AG04450 (cell line): Measurements from ENCODE around the gene KCNK3. TPM values are rescaled to one million over a fixed set of nuclear protein-coding genes. Genes with fewer than 3 reads are reported as not detected.
A peak's percentile ranks its signal among the peaks of the same experiment; 100 is the strongest.

ENCODE experiments used
- CTCF ChIA-PET: fragments of 300-600, 350-600 bp; formaldehyde crosslinking; extraction: SDS; loops from one replicate; lab custom pipeline; 2022; ENCODE audit warnings: antibody characterized with exemption, inconsistent platforms; lab: Charles Lee
- POLR2A ChIA-PET: fragments of 350-600 bp; formaldehyde crosslinking; extraction: SDS; loops from one replicate; lab custom pipeline; 2021; ENCODE audit warnings: antibody characterized with exemption, inconsistent platforms; lab: Yijun Ruan, JAX
- DNase-seq: peaks from one replicate; pipeline ENCODE4 v3.0.0-alpha.2; 2011; ENCODE audit warnings: low read depth, low spot score
- H3K27ac ChIP-seq: one replicate; pipeline ENCODE4 v1.5.1; 2012; ENCODE audit warnings: low read depth, low read length, control low read depth
- H3K27me3 ChIP-seq: one replicate; pipeline ENCODE4 v1.6.0; 2012; ENCODE audit warnings: low read length; ENCODE audit not compliant: control insufficient read depth, insufficient read depth
- H3K4me3 ChIP-seq: 2 replicates; pipeline ENCODE4 v1.5.1; 2011; ENCODE audit warnings: mild to moderate bottlenecking, low read depth, low read length, control low read depth
- H3K9me3 ChIP-seq: 2 replicates; pipeline ENCODE4 v1.5.1; 2012; ENCODE audit warnings: low read length; ENCODE audit not compliant: control insufficient read depth, insufficient read depth
- polyA plus RNA-seq: library from polyadenylated mRNA; depleted of rRNA; stranded (reverse); fragments of >200 nt; gene quantifications from 2 replicates; pipeline ENCODE4 v1.2.3, GENCODE V29; 2011
- TF ChIP-seq, protein P1 (sequence below): IDR thresholded peaks from 2 replicates; pipeline ENCODE4 v1.5.1; 2011; ENCODE audit warnings: low read depth, low read length, control low read depth, inconsistent platforms

The KCNK3 gene
- polyA plus RNA-seq, 1 experiment = 0.05 TPM

DNA sequence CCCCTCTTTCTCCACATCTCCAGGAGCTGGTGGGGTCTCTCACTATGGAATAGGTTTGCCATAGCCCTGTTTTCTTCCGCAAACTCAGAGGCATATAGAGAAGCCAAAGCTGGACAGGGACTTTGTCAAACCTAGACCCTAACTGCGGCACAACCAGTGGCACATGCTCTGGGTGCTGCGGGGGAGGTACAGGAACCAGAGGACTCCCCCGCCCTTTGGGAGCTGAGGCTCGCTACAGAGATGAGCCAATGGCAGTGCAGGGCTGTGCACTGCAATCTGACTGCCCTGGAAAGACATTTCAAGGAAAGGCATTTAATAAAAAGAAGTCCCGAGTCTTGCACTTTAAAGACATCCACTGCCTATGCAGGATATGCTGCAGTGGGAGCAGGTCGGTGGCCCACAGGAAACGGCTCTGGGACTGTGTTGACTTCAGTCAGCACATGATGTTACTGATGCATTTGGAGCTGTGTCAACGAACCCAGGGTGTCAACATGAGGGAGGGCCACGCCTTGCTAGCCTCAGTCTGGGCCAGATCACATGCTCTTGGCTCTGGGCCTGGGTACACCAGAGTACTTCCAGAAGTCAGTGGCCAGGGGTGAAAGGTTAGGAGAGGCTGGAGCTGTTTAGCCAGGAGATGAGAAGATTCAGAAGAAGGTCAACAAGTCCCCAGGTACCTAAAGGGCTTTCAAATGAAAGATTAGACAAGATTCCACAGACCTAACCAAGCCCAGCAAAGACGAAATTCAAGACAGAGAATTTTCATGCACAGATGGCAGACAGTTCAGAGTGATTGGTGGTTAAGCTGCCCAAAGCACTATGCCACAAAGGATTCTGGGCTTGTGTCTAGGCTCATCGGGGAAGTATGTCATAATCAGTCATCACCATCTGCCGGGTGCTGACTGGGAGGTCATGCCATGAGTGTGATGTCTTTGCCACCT, 79.8 kb downstream of the KCNK3 start:
- DNase-seq = no peak
- ChIA-PET CTCF (no interaction called here), POLR2A (interaction anchor here (0.6 to 0.7 kb wide), 2 partner anchors 14 to 550 kb away, joined by 3 read pairs; no protein-coding TSS in a partner anchor)
- Histone ChIP-seq H3K27me3 (no peaks in the 10 kb centered on the region), H3K4me3 (no peak overlapping the region), H3K27ac (peak overlapping the region; percentile 39), H3K9me3 (no peaks in the 10 kb centered on the region)
- TF ChIP-seq, protein P1, sequence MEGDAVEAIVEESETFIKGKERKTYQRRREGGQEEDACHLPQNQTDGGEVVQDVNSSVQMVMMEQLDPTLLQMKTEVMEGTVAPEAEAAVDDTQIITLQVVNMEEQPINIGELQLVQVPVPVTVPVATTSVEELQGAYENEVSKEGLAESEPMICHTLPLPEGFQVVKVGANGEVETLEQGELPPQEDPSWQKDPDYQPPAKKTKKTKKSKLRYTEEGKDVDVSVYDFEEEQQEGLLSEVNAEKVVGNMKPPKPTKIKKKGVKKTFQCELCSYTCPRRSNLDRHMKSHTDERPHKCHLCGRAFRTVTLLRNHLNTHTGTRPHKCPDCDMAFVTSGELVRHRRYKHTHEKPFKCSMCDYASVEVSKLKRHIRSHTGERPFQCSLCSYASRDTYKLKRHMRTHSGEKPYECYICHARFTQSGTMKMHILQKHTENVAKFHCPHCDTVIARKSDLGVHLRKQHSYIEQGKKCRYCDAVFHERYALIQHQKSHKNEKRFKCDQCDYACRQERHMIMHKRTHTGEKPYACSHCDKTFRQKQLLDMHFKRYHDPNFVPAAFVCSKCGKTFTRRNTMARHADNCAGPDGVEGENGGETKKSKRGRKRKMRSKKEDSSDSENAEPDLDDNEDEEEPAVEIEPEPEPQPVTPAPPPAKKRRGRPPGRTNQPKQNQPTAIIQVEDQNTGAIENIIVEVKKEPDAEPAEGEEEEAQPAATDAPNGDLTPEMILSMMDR = no peak

DNA sequence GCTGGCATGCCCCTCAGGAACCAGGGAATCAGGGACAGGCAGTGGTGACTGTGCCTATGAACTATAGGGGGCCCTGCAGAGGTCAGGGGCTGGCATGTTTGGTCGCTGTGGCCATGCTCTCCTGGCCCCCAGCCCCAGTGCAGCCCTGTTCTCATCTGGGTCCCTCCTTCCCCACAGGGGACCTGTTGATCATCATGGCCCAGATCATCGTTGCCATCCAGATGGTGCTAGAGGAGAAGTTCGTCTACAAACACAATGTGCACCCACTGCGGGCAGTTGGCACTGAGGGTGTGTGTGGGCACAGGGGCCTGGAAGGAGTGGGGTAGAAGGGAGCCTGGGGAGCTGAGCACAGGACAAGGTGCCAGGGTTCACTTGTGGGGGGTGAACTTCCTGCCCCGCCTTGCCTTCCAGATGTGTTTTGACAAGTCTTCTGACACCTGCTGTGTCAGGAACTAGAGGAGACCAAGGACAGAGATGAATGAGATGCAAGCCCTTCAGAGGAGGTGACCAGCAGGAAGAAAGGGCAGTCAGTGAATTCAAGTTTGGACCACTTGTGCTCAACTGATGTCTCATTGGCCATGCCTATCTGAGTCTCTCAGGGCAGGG, 83.8 kb downstream of the KCNK3 start:
- TF ChIP-seq, protein P1 = no peak
- Histone ChIP-seq H3K9me3 (no peaks in the 10 kb centered on the region), H3K4me3 (no peak overlapping the region), H3K27me3 (no peaks in the 10 kb centered on the region), H3K27ac (no peak overlapping the region)
- DNase-seq = no peak
- ChIA-PET CTCF (no interaction called here), POLR2A (no interaction called here)

DNA sequence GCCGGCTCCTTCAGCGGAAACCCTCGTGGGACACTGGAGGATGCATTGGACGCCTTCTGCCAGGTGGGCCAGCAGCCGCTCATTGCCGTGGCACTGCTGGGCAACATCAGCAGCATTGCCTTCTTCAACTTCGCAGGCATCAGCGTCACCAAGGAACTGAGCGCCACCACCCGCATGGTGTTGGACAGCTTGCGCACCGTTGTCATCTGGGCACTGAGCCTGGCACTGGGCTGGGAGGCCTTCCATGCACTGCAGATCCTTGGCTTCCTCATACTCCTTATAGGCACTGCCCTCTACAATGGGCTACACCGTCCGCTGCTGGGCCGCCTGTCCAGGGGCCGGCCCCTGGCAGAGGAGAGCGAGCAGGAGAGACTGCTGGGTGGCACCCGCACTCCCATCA, 85.6 kb downstream of the KCNK3 start:
- Histone ChIP-seq H3K27me3 (no peaks in the 10 kb centered on the region), H3K9me3 (no peaks in the 10 kb centered on the region), H3K4me3 (no peak overlapping the region), H3K27ac (no peak overlapping the region)
- ChIA-PET CTCF (no interaction called here), POLR2A (no interaction called here)
- no peak for DNase-seq
- TF ChIP-seq, protein P1 = no peak

DNA sequence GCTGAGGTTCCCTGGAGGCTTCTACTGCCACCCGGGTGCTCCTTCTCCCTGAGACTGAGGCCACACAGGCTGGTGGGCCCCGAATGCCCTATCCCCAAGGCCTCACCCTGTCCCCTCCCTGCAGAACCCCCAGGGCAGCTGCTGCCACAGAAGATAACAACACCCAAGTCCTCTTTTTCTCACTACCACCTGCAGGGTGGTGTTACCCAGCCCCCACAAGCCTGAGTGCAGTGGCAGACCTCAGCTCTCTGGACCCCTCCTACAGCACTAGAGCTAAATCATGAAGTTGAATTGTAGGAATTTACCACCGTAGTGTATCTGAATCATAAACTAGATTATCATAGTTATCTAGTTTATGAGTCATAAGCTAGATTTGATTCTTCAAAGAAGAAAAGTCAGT, 86.0 kb downstream of the KCNK3 start:
- Histone ChIP-seq H3K27me3 (no peaks in the 10 kb centered on the region), H3K9me3 (no peaks in the 10 kb centered on the region), H3K27ac (no peak overlapping the region), H3K4me3 (no peak overlapping the region)
- TF ChIP-seq, protein P1 = no peak
- ChIA-PET POLR2A (interaction anchor here (0.7 kb wide), 1 partner anchor 292 kb away, joined by 4 read pairs; no protein-coding TSS in a partner anchor), CTCF (no interaction called here)
- DNase-seq = no peak
